Liver (tissue), 3 donors: Measurements from ENCODE around the gene ROPN1L.

Source experiments
- CTCF ChIP-seq: fragments of 150-350 bp; IDR thresholded peaks from 2 replicates; pipeline ENCODE4 v1.5.1; 2017; ENCODE audit warnings: improper control_type of control experiment, low read depth, low read length; ENCODE audit not compliant: missing input control
- EGR1 ChIP-seq, 2 donors: IDR thresholded peaks; 2 replicates each; pipeline ENCODE4 v1.6.1; 2016 to 2018; ENCODE audit warnings: antibody characterized with exemption in 2 of 2, low read depth in 2 of 2
- REST ChIP-seq: IDR thresholded peaks from 2 replicates; pipeline ENCODE4 v1.6.1; 2016; ENCODE audit warnings: antibody characterized with exemption, mild to moderate bottlenecking
- SP1 ChIP-seq: IDR thresholded peaks from 2 replicates; pipeline ENCODE4 v1.6.1; 2018; ENCODE audit warnings: antibody characterized with exemption, mild to moderate bottlenecking
- donor health status: healthy.
- donor health status: healthy.

GRCh38 chr5:10440367-10440990, 1.2 kb upstream of the ROPN1L start:
- TF ChIP-seq CTCF: no peak
- TF ChIP-seq EGR1 (IDR thresholded peaks at IDR 0.05; ENCODE audit: low read depth in 2 of 2): no peak
- no peak for TF ChIP-seq SP1
- no peak for TF ChIP-seq REST
